ENCODE results near the gene MAP4K4. TPM values are rescaled to one million over a fixed set of nuclear protein-coding genes. Genes with fewer than 3 reads are reported as not detected.

The MAP4K4 gene
- total and polyA plus RNA-seq, 2 of the 4 experiments (the other 2 are of a cell fraction): 89.4 to 124 TPM

DNA sequence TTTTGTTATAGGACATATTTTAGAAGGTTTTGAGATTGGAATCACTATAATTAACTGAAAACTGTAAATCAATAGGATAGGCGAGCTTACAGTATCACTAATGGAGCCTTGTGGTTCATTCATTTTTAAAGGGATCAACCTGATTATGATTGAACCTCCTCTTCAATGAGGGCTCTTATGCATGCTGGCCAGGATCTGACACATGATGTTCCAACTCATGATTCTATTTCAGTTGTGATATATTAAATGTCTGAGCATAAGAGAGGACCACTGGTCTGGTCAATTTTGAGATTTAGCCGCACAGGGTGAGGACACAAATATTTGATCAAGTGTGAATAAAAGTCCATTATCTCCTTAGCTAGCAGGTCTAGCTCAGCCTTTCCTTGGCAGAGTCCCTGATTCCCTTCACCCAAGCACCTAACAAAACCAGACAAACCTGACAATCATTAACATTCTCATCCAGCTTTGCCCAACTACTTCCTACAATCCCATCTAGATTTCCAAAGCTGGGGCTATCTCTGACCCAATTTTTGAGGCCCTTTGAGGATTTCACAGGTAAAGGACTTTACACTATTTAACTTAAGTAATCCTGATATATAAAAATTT is 6.9 kb upstream of the MAP4K4 start:
- in situ Hi-C loops (cut with MboI; ENCODE audit: low sequenced_read_pairs): loop anchor here (25.0 kb wide), 1 partner anchor 178 kb away; no protein-coding TSS in a partner anchor

More for the DNA sequence above, 6.9 kb upstream of the MAP4K4 start:
- no peak overlapping the region for H2BK120ac ChIP-seq (ENCODE audit: low read depth, low read length)
- dilution Hi-C loops (cut with HindIII; ENCODE audit: low sequenced_read_pairs, unreplicated experiment) (no loop called here), intact Hi-C loops (cut with micrococcal nuclease) (no loop called here)
- H4K5ac ChIP-seq (ENCODE audit: low read depth, low read length): no peak overlapping the region
- H4K91ac ChIP-seq (ENCODE audit: insufficient read depth, low read depth, low read length): no peak overlapping the region
- no peak overlapping the region for H3K14ac ChIP-seq (replicated peaks; ENCODE audit: low read depth, low read length)
- no peak overlapping the region for H3K9ac ChIP-seq (ENCODE audit: low read depth, low read length)
- H2BK20ac ChIP-seq (ENCODE audit: low read depth, low read length): no peak overlapping the region
- H3K27me3 ChIP-seq (ENCODE audit: control insufficient read depth, insufficient read depth, low read length): no peaks in the 10 kb centered on the region
- no peak overlapping the region for H2BK5ac ChIP-seq (ENCODE audit: low read depth, low read length, poor library complexity, severe bottlenecking)
- TF ChIP-seq RAD21 (IDR thresholded peaks at IDR 0.05; ENCODE audit: low read length): no peak
- TF ChIP-seq FOS (IDR thresholded peaks at IDR 0.05; ENCODE audit: low read depth, low read length): no peak
- TF ChIP-seq, protein P1, sequence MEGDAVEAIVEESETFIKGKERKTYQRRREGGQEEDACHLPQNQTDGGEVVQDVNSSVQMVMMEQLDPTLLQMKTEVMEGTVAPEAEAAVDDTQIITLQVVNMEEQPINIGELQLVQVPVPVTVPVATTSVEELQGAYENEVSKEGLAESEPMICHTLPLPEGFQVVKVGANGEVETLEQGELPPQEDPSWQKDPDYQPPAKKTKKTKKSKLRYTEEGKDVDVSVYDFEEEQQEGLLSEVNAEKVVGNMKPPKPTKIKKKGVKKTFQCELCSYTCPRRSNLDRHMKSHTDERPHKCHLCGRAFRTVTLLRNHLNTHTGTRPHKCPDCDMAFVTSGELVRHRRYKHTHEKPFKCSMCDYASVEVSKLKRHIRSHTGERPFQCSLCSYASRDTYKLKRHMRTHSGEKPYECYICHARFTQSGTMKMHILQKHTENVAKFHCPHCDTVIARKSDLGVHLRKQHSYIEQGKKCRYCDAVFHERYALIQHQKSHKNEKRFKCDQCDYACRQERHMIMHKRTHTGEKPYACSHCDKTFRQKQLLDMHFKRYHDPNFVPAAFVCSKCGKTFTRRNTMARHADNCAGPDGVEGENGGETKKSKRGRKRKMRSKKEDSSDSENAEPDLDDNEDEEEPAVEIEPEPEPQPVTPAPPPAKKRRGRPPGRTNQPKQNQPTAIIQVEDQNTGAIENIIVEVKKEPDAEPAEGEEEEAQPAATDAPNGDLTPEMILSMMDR (conservative IDR thresholded peaks at IDR 0.05; ENCODE audit: low read depth, low read length): no peak
- TF ChIP-seq, protein P2, sequence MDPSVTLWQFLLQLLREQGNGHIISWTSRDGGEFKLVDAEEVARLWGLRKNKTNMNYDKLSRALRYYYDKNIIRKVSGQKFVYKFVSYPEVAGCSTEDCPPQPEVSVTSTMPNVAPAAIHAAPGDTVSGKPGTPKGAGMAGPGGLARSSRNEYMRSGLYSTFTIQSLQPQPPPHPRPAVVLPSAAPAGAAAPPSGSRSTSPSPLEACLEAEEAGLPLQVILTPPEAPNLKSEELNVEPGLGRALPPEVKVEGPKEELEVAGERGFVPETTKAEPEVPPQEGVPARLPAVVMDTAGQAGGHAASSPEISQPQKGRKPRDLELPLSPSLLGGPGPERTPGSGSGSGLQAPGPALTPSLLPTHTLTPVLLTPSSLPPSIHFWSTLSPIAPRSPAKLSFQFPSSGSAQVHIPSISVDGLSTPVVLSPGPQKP (IDR thresholded peaks at IDR 0.05; ENCODE audit: borderline replicate concordance, low read depth, low read length): no peak
- TF ChIP-seq CHD1 (IDR thresholded peaks at IDR 0.05; ENCODE audit: low read depth, low read length): no peak
- TF ChIP-seq, protein P3, sequence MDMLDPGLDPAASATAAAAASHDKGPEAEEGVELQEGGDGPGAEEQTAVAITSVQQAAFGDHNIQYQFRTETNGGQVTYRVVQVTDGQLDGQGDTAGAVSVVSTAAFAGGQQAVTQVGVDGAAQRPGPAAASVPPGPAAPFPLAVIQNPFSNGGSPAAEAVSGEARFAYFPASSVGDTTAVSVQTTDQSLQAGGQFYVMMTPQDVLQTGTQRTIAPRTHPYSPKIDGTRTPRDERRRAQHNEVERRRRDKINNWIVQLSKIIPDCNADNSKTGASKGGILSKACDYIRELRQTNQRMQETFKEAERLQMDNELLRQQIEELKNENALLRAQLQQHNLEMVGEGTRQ (IDR thresholded peaks at IDR 0.05; ENCODE audit: low read depth, low read length): no peak
- no peak for TF ChIP-seq CEBPB (IDR thresholded peaks at IDR 0.05; ENCODE audit: low read depth, low read length)
- TF ChIP-seq SMC3 (IDR thresholded peaks at IDR 0.05; ENCODE audit: low read depth, low read length): no peak
- TF ChIP-seq POLR2A (IDR thresholded peaks at IDR 0.05; ENCODE audit: low read depth, low read length): no peak
- no peak for TF ChIP-seq BHLHE40 (IDR thresholded peaks at IDR 0.05; ENCODE audit: low read depth, low read length)
- TF ChIP-seq MAZ (IDR thresholded peaks at IDR 0.05; ENCODE audit: borderline replicate concordance, low read depth, low read length): no peak
- TF ChIP-seq RFX5 (IDR thresholded peaks at IDR 0.05; ENCODE audit: low read depth, low read length): no peak
- no peak for TF ChIP-seq MXI1 (IDR thresholded peaks at IDR 0.05; ENCODE audit: borderline replicate concordance, low read depth, low read length)
- TF ChIP-seq MAFK (IDR thresholded peaks at IDR 0.05; ENCODE audit: low read depth, low read length): no peak
- no peak for TF ChIP-seq NFE2L2 (IDR thresholded peaks at IDR 0.05; ENCODE audit: low read depth, low read length)
- TF ChIP-seq RCOR1 (IDR thresholded peaks at IDR 0.05; ENCODE audit: insufficient replicate concordance, low read length): no peak
- CTCF ChIA-PET: no interaction called here
- no peaks in the 10 kb centered on the region for H4K20me1 ChIP-seq (ENCODE audit: insufficient read depth, low read length)
- no peak overlapping the region for H3K27ac ChIP-seq (ENCODE audit: insufficient read depth, low read length)
- no peaks in the 10 kb centered on the region for H3K79me1 ChIP-seq (ENCODE audit: low read depth in 1 of 2, low read length in 2 of 2)
- ATAC-seq (ENCODE audit: low read depth): no peak
- no peaks in the 10 kb centered on the region for H3K36me3 ChIP-seq (ENCODE audit: control insufficient read depth, insufficient read depth, low read length)
- BruUV-seq (replicated peaks): no TSS peak
- no CpG with 5 or more reads among the region's 2 CpGs for WGBS, 2 experiments (ENCODE audit: extremely low coverage in 2 of 2, insufficient read length in 1 of 2)
- POLR2A ChIA-PET (ENCODE audit: unreplicated experiment): no interaction called here
- H3K9me3 ChIP-seq (ENCODE audit: control insufficient read depth, insufficient read depth, low read length): no peaks in the 10 kb centered on the region
- H3K18ac ChIP-seq (ENCODE audit: low read depth, low read length): no peak overlapping the region
- no peak overlapping the region for H3K4ac ChIP-seq (ENCODE audit: low read depth, low read length)
- H2BK15ac ChIP-seq (ENCODE audit: low read depth, low read length): no peak overlapping the region
- no peak overlapping the region for H2AK9ac ChIP-seq (replicated peaks; ENCODE audit: low read depth, low read length, poor library complexity)
- no peak overlapping the region for H3K4me2 ChIP-seq (ENCODE audit: low read depth, low read length)
- H3K4me3 ChIP-seq (ENCODE audit: insufficient read depth, low read depth, low read length): no peak overlapping the region
- DNase-seq: no peak
- no peak overlapping the region for H2AK5ac ChIP-seq (ENCODE audit: low read depth, low read length)
- H3K4me1 ChIP-seq (ENCODE audit: control insufficient read depth, insufficient read depth, low read length): no peaks in the 10 kb centered on the region
- no peak overlapping the region for H2AFZ ChIP-seq (replicated peaks; ENCODE audit: low read length, poor library complexity)
- H3K56ac ChIP-seq (ENCODE audit: extremely low read depth, insufficient read depth, low read length): no peak overlapping the region
- no peak overlapping the region for H4K8ac ChIP-seq (ENCODE audit: low read depth in 2 of 2, low read length in 2 of 2)
- no peak overlapping the region for H3K23ac ChIP-seq (ENCODE audit: low read depth, low read length)
- no peaks in the 10 kb centered on the region for H3K9me1 ChIP-seq (ENCODE audit: insufficient read depth, low read length)
